ENCODE results near the gene TTC34. TPM values are rescaled to one million over a fixed set of nuclear protein-coding genes. Genes with fewer than 3 reads are reported as not detected.

Gene TTC34
- total and polyA plus RNA-seq, 2 donors from 2014 or later: 0.15 to 2.4 TPM

GRCh38 chr1:2623571-2624337 lies 177.7 kb downstream of the TTC34 start:
- intact Hi-C loops (cut with DNase I): no loop called here
- TF ChIP-seq, protein P1, sequence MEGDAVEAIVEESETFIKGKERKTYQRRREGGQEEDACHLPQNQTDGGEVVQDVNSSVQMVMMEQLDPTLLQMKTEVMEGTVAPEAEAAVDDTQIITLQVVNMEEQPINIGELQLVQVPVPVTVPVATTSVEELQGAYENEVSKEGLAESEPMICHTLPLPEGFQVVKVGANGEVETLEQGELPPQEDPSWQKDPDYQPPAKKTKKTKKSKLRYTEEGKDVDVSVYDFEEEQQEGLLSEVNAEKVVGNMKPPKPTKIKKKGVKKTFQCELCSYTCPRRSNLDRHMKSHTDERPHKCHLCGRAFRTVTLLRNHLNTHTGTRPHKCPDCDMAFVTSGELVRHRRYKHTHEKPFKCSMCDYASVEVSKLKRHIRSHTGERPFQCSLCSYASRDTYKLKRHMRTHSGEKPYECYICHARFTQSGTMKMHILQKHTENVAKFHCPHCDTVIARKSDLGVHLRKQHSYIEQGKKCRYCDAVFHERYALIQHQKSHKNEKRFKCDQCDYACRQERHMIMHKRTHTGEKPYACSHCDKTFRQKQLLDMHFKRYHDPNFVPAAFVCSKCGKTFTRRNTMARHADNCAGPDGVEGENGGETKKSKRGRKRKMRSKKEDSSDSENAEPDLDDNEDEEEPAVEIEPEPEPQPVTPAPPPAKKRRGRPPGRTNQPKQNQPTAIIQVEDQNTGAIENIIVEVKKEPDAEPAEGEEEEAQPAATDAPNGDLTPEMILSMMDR (IDR thresholded peaks at IDR 0.05; ENCODE audit: borderline replicate concordance, extremely low read depth, insufficient read depth): no peak
- FAIRE-seq: no peak
- Histone ChIP-seq H3K4me1 (ENCODE audit: control insufficient read depth in 2 of 3, insufficient read depth in 2 of 3, low read depth in 1 of 3, low read length in 3 of 3) (no peaks in the 10 kb centered on the region), H3K27me3 (ENCODE audit: control insufficient read depth, insufficient read depth, low read length) (peaks cover 6% of the 10 kb centered on the region), H3K27ac (ENCODE audit: low read depth in 2 of 2, low read length in 2 of 2) (no peak overlapping the region), H3K9me3 (ENCODE audit: control insufficient read depth in 2 of 3, insufficient read depth in 1 of 3, low read length in 3 of 3) (no peaks in the 10 kb centered on the region), H3K36me3 (ENCODE audit: control insufficient read depth in 2 of 3, insufficient read depth in 3 of 3, low read length in 3 of 3) (no peaks in the 10 kb centered on the region), H3K4me3 (ENCODE audit: low read length in 3 of 3) (no peak overlapping the region), H3K9ac (ENCODE audit: low read length in 3 of 3) (no peak overlapping the region)
- peak in 1 of 5 donors; percentile 7 for DNase-seq

- FAIRE-seq (no peak), DNase-seq (peak in 4 of 5 donors; percentile 43 to 64 (median 54))
- TF ChIP-seq, protein P1 (IDR thresholded peaks at IDR 0.05; ENCODE audit: borderline replicate concordance, extremely low read depth, insufficient read depth): no peak
- Histone ChIP-seq H3K27me3 (ENCODE audit: control insufficient read depth, insufficient read depth, low read length) (no peaks in the 10 kb centered on the region), H3K27ac (ENCODE audit: low read depth in 2 of 2, low read length in 2 of 2) (no peak overlapping the region), H3K9me3 (ENCODE audit: control insufficient read depth in 2 of 3, insufficient read depth in 1 of 3, low read length in 3 of 3) (peaks cover 0 to 23% (median 4%) of the 10 kb centered on the region in 3 donors), H3K4me3 (ENCODE audit: low read length in 3 of 3) (no peak overlapping the region), H3K36me3 (ENCODE audit: control insufficient read depth in 2 of 3, insufficient read depth in 3 of 3, low read length in 3 of 3) (no peaks in the 10 kb centered on the region), H3K9ac (ENCODE audit: low read length in 3 of 3) (no peak overlapping the region), H3K4me1 (ENCODE audit: control insufficient read depth in 2 of 3, insufficient read depth in 2 of 3, low read depth in 1 of 3, low read length in 3 of 3) (no peaks in the 10 kb centered on the region)
- intact Hi-C loops (cut with DNase I): no loop called here
These were observed 183.5 kb downstream of the TTC34 start for GRCh38 chr1:2617971-2618470.

- TF ChIP-seq, protein P1 (IDR thresholded peaks at IDR 0.05; ENCODE audit: borderline replicate concordance, extremely low read depth, insufficient read depth): no peak
- Histone ChIP-seq H3K4me1 (ENCODE audit: control insufficient read depth in 2 of 3, insufficient read depth in 2 of 3, low read depth in 1 of 3, low read length in 3 of 3) (no peaks in the 10 kb centered on the region), H3K9me3 (ENCODE audit: control insufficient read depth in 2 of 3, insufficient read depth in 1 of 3, low read length in 3 of 3) (peaks cover 0 to 23% (median 4%) of the 10 kb centered on the region in 3 donors), H3K36me3 (ENCODE audit: control insufficient read depth in 2 of 3, insufficient read depth in 3 of 3, low read length in 3 of 3) (no peaks in the 10 kb centered on the region), H3K27me3 (ENCODE audit: control insufficient read depth, insufficient read depth, low read length) (no peaks in the 10 kb centered on the region), H3K4me3 (ENCODE audit: low read length in 3 of 3) (no peak overlapping the region), H3K27ac (ENCODE audit: low read depth in 2 of 2, low read length in 2 of 2) (no peak overlapping the region), H3K9ac (ENCODE audit: low read length in 3 of 3) (no peak overlapping the region)
- DNase-seq (no peak), FAIRE-seq (no peak)
- intact Hi-C loops (cut with DNase I): no loop called here
These were observed 187.3 kb downstream of the TTC34 start for GRCh38 chr1:2614145-2614544.
